Measurements from ENCODE around the gene TFAP2E.

Gene TFAP2E

GRCh38 chr1:35573198-35574124 lies at the start of gene TFAP2E:
TFAP2E (plus strand) TSS chr1:35573314; CDS start chr1:35573578, 264 bp downstream.
- no peak for DNase-seq

DNA sequence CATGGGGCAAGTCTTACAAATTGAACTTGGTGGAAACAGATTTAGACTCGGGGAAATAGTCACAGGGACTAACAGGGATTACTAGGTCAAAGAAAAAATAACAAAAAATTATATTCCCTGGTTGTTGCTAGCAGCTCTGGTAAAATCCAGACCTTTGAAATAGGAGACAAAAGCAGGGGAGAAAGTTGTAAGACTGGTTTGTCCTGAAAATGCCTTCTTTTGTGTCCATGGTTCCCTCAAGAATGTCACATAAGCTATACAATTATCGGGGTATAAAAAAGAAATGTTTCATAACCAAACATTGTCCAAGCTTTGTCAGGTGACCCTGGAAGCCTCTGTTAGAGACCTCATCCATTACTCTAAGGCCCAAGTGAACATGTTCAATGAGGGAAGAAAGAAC lies 49.0 kb upstream of the TFAP2E start:
- no peak for DNase-seq

GRCh38 chr1:35530168-35530567 lies 42.9 kb upstream of the TFAP2E start:
- no peak for DNase-seq

DNA sequence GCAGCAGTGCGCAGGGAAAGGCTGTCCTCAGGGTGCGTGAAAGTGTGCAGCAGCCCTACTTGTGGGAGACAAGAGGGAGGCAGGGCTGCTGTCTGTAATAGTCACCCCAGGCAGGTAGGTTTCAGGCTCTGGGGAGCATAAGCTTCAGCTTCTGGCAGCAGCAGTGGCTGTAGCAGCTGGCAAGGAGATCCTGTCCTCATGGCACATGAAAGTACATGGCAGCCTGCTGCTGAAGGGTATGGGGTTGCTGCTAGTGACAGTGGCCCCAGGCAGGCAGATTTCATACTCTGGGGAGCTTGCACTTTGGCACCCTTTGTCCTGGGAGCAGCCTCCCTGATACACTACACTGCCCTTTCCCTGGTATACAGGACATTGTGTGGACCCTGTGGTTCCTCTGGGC lies 42.2 kb upstream of the TFAP2E start:
- DNase-seq = no peak

GRCh38 chr1:35531368-35531767 lies 41.7 kb upstream of the TFAP2E start:
- DNase-seq = no peak

DNA sequence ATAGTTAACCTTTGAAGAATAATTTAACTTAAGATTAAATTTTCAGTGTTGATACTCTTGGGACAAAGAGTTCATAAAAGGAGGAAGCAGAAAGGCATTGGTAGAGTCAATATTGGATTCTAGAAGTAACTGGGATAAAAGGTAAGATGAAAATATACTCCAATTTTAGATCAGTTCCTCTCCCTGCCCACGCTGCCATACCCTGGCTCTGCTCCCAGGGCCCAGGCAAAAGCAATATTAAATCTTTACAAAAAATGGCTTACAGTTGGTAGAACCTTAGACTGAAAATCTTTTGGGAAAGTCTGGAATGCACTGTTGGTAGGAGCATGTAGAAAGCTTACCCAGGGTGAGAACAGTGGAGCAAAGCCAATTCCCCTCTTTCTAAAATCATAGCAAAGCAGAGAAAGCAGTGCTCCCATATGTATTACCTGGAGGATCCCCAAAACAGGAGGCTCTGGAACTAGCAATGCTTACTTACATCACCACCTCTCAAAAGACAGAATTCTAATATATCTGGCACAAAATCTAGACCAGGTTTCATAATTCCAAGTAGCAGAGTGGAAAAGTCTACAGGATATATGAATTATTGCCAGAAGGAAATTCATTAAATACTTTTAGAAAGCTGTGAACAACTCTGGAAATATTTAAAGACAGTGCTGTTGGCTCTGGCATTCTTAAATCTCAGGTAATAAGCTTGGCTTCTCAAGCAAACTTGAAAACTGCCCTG lies 40.5 kb upstream of the TFAP2E start:
- DNase-seq = no peak

DNA sequence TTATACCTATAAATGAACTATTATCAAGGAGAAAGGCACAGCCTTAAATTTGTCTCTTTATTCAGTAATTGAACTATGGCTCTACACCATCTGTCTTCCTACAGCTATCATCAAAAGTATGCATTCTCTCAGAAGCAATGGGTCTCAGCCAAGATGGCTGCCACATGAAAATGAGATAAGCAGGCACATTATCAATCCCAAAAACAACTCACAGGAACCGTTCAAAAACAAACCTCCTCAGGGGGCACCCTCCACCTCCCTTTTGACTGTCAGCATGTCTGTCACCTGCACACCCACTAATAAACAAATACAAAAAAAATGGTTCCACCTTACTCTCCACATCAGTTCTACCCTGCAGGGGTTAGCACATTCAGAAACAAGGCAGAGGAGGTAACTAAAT lies 39.5 kb upstream of the TFAP2E start:
- DNase-seq = no peak

DNA sequence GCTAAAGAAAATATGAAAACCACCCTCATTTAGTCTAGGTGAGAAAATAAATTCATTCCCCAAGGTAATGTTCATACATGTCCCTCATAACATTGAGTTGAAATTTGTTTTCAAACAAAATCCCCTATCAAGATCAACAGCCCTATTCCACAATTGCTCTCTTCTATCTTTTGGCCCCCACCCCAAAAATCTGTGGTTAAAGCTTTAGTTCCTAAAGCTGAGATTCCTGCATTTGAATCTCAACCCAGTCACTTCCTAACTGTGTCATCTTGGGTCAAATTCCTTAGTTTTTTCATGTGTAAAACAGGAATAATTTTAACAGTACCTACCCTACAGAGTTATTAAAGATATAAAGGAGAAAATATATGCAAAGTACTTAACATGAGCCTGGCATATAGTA lies 37.9 kb upstream of the TFAP2E start:
- no peak for DNase-seq

GRCh38 chr1:35536556-35537162 lies 36.5 kb upstream of the TFAP2E start:
- no peak for DNase-seq

- DNase-seq = no peak
These were observed 35.3 kb upstream of the TFAP2E start for GRCh38 chr1:35537806-35538205.

DNA sequence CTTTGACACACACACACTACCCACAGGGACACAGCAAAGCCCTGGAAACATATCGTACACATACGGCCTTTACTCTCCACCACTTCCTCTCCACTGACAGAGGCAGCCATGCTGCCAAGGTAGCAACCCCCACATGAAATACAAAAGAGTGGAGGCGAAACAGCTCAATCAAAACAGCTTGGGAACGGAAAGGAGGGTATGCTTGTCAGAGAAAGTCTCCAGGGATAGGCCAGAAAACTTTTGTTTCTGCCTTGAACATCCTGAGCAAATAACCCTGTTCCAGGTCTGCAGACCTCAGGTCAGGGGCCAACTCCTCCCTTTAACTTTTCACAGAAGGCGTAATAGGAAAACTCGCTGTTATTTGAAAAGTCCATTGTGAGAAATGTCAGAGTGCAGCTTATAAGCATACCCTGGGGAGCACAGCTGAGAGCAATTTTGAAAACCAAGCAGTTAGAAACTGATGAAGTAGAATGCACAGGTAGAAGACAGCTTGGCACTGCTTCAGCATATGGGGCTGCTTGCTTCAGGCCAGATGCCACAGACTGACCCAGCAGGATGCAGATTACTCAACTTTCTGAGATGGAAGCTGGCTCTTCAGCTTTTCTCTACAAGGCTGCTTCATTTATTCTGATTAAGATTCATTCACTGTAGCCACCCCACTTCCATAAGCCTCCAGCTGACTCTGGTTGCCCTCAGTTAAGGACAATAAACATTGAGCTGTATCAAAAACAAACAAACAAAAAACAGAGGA lies 33.9 kb upstream of the TFAP2E start:
- no peak for DNase-seq

- no peak for DNase-seq
These were observed 33.3 kb upstream of the TFAP2E start for GRCh38 chr1:35539824-35540261.

DNA sequence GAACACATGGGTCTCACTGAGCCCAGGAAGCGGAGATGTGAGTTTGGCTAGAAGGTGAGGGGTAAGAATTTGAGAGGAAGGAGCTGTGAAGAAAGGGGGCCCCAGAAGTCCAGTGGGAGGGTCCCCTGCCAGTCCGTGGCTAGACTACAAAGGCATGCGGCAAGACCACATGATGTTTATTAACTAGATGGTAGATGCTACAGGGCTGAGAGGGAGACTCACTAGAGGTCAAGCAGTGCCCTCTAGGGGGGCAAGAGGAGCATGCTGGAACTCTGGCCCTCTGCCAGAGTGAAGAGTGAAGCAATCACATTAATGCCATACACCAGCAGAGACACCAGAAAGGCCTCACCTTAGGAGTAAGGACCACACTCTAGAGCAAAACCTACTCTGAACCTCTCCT lies 28.1 kb upstream of the TFAP2E start:
- no peak for DNase-seq

GRCh38 chr1:35546614-35547013 lies 26.5 kb upstream of the TFAP2E start:
- no peak for DNase-seq

DNA sequence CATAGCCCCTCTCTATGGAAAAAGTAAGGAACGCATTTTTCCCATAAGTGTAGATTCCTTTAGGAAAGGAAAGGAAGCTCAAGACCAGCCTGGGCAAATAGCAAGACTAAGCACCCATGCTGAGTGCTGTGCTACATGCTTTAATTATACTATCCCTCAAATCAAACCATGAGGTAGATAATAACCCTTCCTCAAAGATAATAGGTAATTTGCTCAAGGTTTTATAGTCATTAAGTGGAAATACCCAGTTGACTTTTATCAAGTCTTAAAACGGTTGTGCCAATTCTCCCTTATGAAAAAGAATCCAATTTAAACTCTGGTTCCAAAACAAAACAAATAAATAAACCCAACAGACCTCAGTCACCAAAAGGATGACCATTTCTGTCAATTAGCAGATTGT lies 19.3 kb upstream of the TFAP2E start:
- no peak for DNase-seq

GRCh38 chr1:35554266-35555211 lies 18.6 kb upstream of the TFAP2E start:
- no peak for DNase-seq

GRCh38 chr1:35555212-35555584 lies 17.9 kb upstream of the TFAP2E start:
- no peak for DNase-seq

DNA sequence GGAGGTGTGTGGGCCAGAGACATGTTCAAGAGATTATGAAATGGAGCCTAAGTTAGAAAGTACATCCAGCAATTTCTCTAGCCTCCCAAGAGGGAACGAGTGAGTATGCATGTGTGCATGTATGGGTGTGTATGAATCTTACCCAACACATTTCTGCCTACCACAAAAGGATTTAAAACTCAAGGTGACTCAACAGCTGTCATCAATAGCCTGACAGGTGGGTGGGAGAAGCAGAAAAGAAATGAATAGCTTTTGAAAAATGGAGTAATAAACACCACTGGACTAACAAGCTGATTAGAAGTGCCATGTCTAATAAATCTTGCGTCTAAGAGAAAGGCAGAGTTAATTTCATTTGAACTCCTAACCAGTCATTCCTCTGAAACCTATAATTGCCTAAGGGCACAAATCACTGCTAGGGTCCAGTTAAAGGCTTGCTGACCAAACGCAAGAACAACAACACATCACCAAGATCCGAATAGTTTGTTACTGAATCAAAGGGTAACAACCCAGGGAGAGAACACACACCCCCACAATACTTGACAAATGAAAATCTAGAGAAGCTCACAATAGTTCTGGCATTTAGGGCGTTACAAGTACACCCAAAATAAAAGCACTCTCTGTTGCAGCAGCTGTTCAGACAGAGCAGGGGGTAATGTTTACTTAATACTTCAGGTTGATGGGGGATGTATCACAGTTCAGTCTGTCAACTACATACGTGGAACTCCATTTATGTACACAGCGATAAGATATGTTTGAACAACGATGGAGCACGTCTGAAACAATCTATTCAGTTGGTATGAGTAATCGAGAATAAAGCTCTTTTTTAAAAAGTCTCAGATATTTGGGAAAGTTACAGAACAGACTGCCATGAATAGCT lies 17.3 kb upstream of the TFAP2E start:
- DNase-seq = no peak

- DNase-seq = no peak
These were observed 16.5 kb upstream of the TFAP2E start for GRCh38 chr1:35556484-35557117.

DNA sequence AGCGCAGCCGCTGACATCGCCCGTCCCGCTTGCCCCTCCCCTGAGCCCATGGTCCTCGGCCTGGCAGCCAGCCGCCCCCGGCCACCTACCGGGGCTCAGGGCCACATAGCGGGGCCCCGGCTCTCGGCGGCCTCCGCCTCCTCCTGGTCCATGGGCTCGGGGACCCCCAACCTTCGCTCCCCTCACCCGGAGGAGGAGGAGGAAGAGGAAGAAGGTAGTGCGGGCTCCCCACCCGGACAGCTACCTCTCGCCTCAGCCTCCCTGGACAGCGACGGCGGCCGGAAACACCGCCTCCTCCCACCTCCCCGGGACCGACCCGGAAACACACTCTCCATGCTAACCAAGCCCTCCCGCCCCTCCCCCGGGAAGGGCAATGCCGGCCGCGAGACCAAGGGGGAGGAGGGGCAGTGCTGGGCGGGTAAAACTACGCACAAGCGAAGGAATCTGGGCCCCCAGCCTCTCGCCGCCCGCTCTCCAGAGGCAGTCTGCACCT lies 15.9 kb upstream of the TFAP2E start, which contains the start of gene KIAA0319L:
KIAA0319L (minus strand) TSS at position 286 of the 493 bp plus-strand sequence. CDS start 2,912 bp downstream, outside the sequence.
- no peak for DNase-seq
